GM23338 (cell line): ENCODE measurements around the gene ANO1. TPM values are rescaled to one million over a fixed set of nuclear protein-coding genes. Genes with fewer than 3 reads are reported as not detected.
A peak's percentile ranks its signal among the peaks of the same experiment; 100 is the strongest.

Source experiments
- ATAC-seq: fragments of 200-7000 bp; cut with Tn5 transposase; 3 replicates; pipeline ENCODE4 v1.9.1; 2020
- DNase-seq: peaks from one replicate; pipeline ENCODE4 v3.0.0-alpha.2; 2015; ENCODE audit warnings: low spot score
- H2AFZ ChIP-seq: fragments of 200-600 bp; sonication (generic); 2 replicates; pipeline ENCODE4 v1.8.0; 2016; ENCODE audit warnings: antibody characterized with exemption, mild to moderate bottlenecking, moderate library complexity
- H3F3A ChIP-seq: fragments of 200-600 bp; sonication (generic); replicated peaks from 2 replicates; pipeline ENCODE4 v1.8.0; 2017; ENCODE audit warnings: antibody characterized with exemption, mixed run types, low read depth
- H3K27ac ChIP-seq: fragments of 200-600 bp; sonication (generic); 2 replicates; pipeline ENCODE4 v1.6.1; 2016; ENCODE audit warnings: low read depth
- H3K27me3 ChIP-seq: fragments of 200-600 bp; sonication (generic); 2 replicates; pipeline ENCODE4 v1.8.0; 2016; ENCODE audit warnings: mild to moderate bottlenecking, mixed run types, moderate library complexity; ENCODE audit not compliant: insufficient read depth
- H3K36me3 ChIP-seq: fragments of 200-600 bp; sonication (generic); 2 replicates; pipeline ENCODE4 v1.8.0; 2016; ENCODE audit warnings: mild to moderate bottlenecking; ENCODE audit not compliant: insufficient read depth
- H3K4me1 ChIP-seq: fragments of 200-600 bp; sonication (generic); 2 replicates; pipeline ENCODE4 v1.8.0; 2016; ENCODE audit warnings: mild to moderate bottlenecking, moderate library complexity; ENCODE audit not compliant: insufficient read depth
- H3K4me2 ChIP-seq: fragments of 200-600 bp; sonication (generic); 2 replicates; pipeline ENCODE4 v1.7.1; 2017; ENCODE audit warnings: mixed run types
- H3K4me3 ChIP-seq: fragments of 200-600 bp; sonication (generic); 2 replicates; pipeline ENCODE4 v1.6.1; 2016; ENCODE audit warnings: mixed run types
- H3K79me2 ChIP-seq: fragments of 200-600 bp; sonication (generic); replicated peaks from 2 replicates; pipeline ENCODE4 v1.8.0; 2017; ENCODE audit warnings: mild to moderate bottlenecking; ENCODE audit not compliant: insufficient read depth
- H3K9me2 ChIP-seq: fragments of 200-600 bp; sonication (generic); 2 replicates; pipeline ENCODE4 v1.8.0; 2017; ENCODE audit not compliant: insufficient read depth
- H4K20me1 ChIP-seq: fragments of 200-600 bp; sonication (generic); replicated peaks from 2 replicates; pipeline ENCODE4 v1.8.0; 2017; ENCODE audit warnings: mild to moderate bottlenecking; ENCODE audit not compliant: insufficient read depth
- H3K27ac Mint-ChIP-seq: 2 replicates; pipeline ENCODE4 v1.8.0; 2020; ENCODE audit warnings: inconsistent platforms, mild to moderate bottlenecking, moderate library complexity, mixed read lengths
- H3K27me3 Mint-ChIP-seq: 3 replicates; pipeline ENCODE4 v1.8.0; 2022; ENCODE audit warnings: low read depth, mild to moderate bottlenecking, moderate library complexity, mixed read lengths, inconsistent platforms; ENCODE audit not compliant: insufficient read depth, poor library complexity
- H3K36me3 Mint-ChIP-seq: 3 replicates; pipeline ENCODE4 v1.8.0; 2021; ENCODE audit warnings: low read depth, mild to moderate bottlenecking, inconsistent platforms, moderate library complexity, mixed read lengths
- H3K4me1 Mint-ChIP-seq: 3 replicates; pipeline ENCODE4 v1.8.0; 2020; ENCODE audit warnings: mild to moderate bottlenecking, inconsistent platforms, mixed read lengths
- H3K4me3 Mint-ChIP-seq: 3 replicates; pipeline ENCODE4 v1.8.0; 2021; ENCODE audit warnings: moderate library complexity, mild to moderate bottlenecking, inconsistent platforms, mixed read lengths
- H3K9me3 Mint-ChIP-seq: 3 replicates; pipeline ENCODE4 v1.8.0; 2020; ENCODE audit warnings: moderate library complexity, mild to moderate bottlenecking, inconsistent platforms, mixed read lengths
- CTCF ChIP-seq, 2 experiments: fragments of 200-600 bp in 1 of 2; sonication (generic) in 1 of 2; conservative IDR thresholded peaks; 2 replicates each; pipeline versions ENCODE4 v1.5.1 to v1.6.1; 2016 to 2017; ENCODE audit warnings: antibody characterized with exemption in 2 of 2, low read depth in 2 of 2, mild to moderate bottlenecking in 2 of 2, moderate library complexity in 1 of 2
- EZH2 ChIP-seq: fragments of 200-600 bp; sonication (generic); IDR thresholded peaks from one replicate; pipeline ENCODE4 v1.8.0; 2017; ENCODE audit warnings: antibody characterized with exemption, mild to moderate bottlenecking, low read depth; ENCODE audit not compliant: unreplicated experiment
- NANOG ChIP-seq: IDR thresholded peaks from 2 replicates; pipeline ENCODE4 v1.6.1; 2016; ENCODE audit warnings: antibody characterized with exemption, borderline replicate concordance
- polyA plus RNA-seq: library from polyadenylated mRNA; unstranded; fragments of >200 nt; fragmentation: Nextera tagmentation; extraction: Ambion mirVana; gene quantifications from 2 replicates; pipeline ENCODE4 v1.2.1, GENCODE V29; 2016
- total RNA-seq: library from RNA; depleted of rRNA; stranded (reverse); fragments of >200 nt; shearing (Covaris generic); gene quantifications from 2 replicates; pipeline ENCODE4 v1.2.3, GENCODE V29; 2014
- TF ChIP-seq, protein P1 (sequence below): IDR thresholded peaks from 2 replicates; pipeline ENCODE4 v1.6.1; 2016; ENCODE audit warnings: antibody characterized with exemption
- TF ChIP-seq, protein P2 (sequence below): IDR thresholded peaks from one replicate; pipeline ENCODE4 v1.6.1; 2018; ENCODE audit warnings: antibody characterized with exemption; ENCODE audit not compliant: unreplicated experiment

Gene ANO1
- total and polyA plus RNA-seq, 2 experiments from 2014 or later: 1.4 to 3.4 TPM

DNA sequence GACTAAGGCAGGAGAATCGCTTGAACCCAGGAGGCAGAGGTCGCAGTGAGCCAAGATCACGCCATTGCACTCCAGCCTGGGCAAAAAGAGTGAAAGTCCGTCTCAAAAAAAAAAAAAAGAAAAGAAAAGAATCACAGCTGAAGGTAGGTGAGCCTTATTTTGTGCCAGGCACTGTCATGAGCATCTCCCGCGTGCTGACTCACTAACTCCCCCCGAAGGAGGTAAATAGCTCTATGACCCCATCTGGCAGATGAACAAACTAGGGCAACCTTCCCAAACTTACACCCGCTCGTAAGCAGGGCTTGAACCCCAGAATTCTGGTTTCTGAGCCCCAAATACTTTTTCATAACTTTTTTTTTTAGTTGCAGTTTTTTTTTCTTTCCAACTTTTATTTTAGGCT lies 60.3 kb downstream of the ANO1 start:
- H3K4me3 Mint-ChIP-seq: no peak overlapping the region
- no peak overlapping the region for H3K27ac ChIP-seq
- no peak overlapping the region for H3K27ac Mint-ChIP-seq
- DNase-seq: peak; percentile 49
- peaks cover 13% of the 10 kb centered on the region for H3K27me3 Mint-ChIP-seq
- H4K20me1 ChIP-seq: no peaks in the 10 kb centered on the region
- no peaks in the 10 kb centered on the region for H3K36me3 ChIP-seq
- H2AFZ ChIP-seq: no peak overlapping the region
- H3K4me1 Mint-ChIP-seq: peaks cover 40% of the 10 kb centered on the region
- no peak overlapping the region for H3K4me3 ChIP-seq
- TF ChIP-seq NANOG: no peak
- TF ChIP-seq EZH2: no peak
- TF ChIP-seq CTCF (conservative IDR thresholded peaks at IDR 0.05; ENCODE audit: low read depth in 2 of 2): peak; percentile 31 to 65
- TF ChIP-seq, protein P1, sequence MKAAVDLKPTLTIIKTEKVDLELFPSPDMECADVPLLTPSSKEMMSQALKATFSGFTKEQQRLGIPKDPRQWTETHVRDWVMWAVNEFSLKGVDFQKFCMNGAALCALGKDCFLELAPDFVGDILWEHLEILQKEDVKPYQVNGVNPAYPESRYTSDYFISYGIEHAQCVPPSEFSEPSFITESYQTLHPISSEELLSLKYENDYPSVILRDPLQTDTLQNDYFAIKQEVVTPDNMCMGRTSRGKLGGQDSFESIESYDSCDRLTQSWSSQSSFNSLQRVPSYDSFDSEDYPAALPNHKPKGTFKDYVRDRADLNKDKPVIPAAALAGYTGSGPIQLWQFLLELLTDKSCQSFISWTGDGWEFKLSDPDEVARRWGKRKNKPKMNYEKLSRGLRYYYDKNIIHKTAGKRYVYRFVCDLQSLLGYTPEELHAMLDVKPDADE: no peak
- H3K27me3 ChIP-seq: no peaks in the 10 kb centered on the region
- H3K9me3 Mint-ChIP-seq: no peaks in the 10 kb centered on the region; the same call in 2 of the 3 replicates
- H3K36me3 Mint-ChIP-seq: no peaks in the 10 kb centered on the region
- H3F3A ChIP-seq: 0 out of 2 replicates have a peak, but pooled peaks cover 4% of the 10 kb centered on the region
- H3K4me1 ChIP-seq: peaks cover 25% of the 10 kb centered on the region
- no peaks in the 10 kb centered on the region for H3K79me2 ChIP-seq
- no peaks in the 10 kb centered on the region for H3K9me2 ChIP-seq
- ATAC-seq: no peak
- H3K4me2 ChIP-seq: no peak overlapping the region

DNA sequence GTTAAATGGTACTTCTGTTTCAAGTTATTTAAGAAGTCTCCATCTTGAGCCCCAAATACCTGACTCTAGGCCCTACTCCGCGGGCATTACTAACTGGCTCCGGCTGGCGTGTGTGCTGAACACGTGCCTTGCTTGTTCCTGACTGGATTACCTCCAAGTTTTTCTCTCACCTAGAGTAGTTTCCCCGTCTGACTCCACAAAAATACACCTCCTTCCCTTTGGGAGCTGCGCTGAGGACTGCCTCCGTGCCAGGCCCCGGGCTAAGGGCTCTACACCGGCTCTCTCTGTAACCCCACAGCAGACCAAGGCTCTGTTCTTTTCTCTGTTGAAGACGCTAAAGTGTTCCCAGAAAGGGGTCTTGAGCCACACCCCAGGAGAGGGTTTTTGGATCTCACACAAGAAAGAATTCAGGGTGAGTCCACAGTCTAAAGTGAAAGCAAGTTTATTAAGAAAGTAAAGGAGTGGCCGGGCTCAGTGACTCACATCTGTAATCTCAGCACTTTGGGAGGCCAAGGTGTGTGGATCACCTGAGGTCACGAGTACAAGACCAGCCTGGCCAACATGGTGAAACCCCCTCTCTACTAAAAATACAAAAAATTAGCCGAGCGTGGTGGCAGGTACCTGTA lies 61.8 kb downstream of the ANO1 start:
- Mint-ChIP-seq H3K36me3 (no peaks in the 10 kb centered on the region), H3K27ac (no peak overlapping the region), H3K27me3 (peaks cover 14% of the 10 kb centered on the region), H3K9me3 (no peaks in the 10 kb centered on the region; the same call in 2 of the 3 replicates), H3K4me1 (peaks cover 44% of the 10 kb centered on the region), H3K4me3 (no peak overlapping the region)
- Histone ChIP-seq H3F3A (0 out of 2 replicates have a peak, but pooled peaks cover 4% of the 10 kb centered on the region), H3K4me1 (peaks cover 25% of the 10 kb centered on the region), H4K20me1 (no peaks in the 10 kb centered on the region), H3K4me3 (no peak overlapping the region), H3K9me2 (no peaks in the 10 kb centered on the region), H3K36me3 (no peaks in the 10 kb centered on the region), H3K4me2 (no peak overlapping the region), H3K27ac (no peak overlapping the region), H2AFZ (no peak overlapping the region), H3K27me3 (no peaks in the 10 kb centered on the region), H3K79me2 (no peaks in the 10 kb centered on the region)
- ATAC-seq: no peak
- DNase-seq: no peak
- TF ChIP-seq, protein P2, sequence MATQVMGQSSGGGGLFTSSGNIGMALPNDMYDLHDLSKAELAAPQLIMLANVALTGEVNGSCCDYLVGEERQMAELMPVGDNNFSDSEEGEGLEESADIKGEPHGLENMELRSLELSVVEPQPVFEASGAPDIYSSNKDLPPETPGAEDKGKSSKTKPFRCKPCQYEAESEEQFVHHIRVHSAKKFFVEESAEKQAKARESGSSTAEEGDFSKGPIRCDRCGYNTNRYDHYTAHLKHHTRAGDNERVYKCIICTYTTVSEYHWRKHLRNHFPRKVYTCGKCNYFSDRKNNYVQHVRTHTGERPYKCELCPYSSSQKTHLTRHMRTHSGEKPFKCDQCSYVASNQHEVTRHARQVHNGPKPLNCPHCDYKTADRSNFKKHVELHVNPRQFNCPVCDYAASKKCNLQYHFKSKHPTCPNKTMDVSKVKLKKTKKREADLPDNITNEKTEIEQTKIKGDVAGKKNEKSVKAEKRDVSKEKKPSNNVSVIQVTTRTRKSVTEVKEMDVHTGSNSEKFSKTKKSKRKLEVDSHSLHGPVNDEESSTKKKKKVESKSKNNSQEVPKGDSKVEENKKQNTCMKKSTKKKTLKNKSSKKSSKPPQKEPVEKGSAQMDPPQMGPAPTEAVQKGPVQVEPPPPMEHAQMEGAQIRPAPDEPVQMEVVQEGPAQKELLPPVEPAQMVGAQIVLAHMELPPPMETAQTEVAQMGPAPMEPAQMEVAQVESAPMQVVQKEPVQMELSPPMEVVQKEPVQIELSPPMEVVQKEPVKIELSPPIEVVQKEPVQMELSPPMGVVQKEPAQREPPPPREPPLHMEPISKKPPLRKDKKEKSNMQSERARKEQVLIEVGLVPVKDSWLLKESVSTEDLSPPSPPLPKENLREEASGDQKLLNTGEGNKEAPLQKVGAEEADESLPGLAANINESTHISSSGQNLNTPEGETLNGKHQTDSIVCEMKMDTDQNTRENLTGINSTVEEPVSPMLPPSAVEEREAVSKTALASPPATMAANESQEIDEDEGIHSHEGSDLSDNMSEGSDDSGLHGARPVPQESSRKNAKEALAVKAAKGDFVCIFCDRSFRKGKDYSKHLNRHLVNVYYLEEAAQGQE: no peak
